MCF 10A (cell line): ENCODE results near the gene TMCC2. TPM values are rescaled to one million over a fixed set of nuclear protein-coding genes. Genes with fewer than 3 reads are reported as not detected.

Experiments used
- BruUV-seq: library from RNA; stranded (reverse); fragments of 400-500 nt; replicated peaks from 2 replicates; lab custom pipeline; 2021; lab: Mats Ljungman, UMichigan
- CTCF ChIA-PET: fragments of 300-600 bp; sonication (Branson Sonifier 250); formaldehyde crosslinking; extraction: SDS; loops from one replicate; lab custom pipeline; 2021; ENCODE audit warnings: antibody characterized with exemption, inconsistent platforms; lab: Yijun Ruan, JAX
- POLR2A ChIA-PET: fragments of 300-600, 350-650 bp; sonication (Branson Sonifier 250); formaldehyde crosslinking; extraction: SDS; loops from one replicate; lab custom pipeline; 2020; ENCODE audit warnings: antibody characterized with exemption, inconsistent platforms; lab: Yijun Ruan, JAX
- DNase-seq: peaks from one replicate; pipeline ENCODE4 v3.0.0-alpha.2; 2018; ENCODE audit not compliant: unreplicated experiment
- H3K27ac Mint-ChIP-seq: one replicate; pipeline ENCODE4 v1.8.0; 2022; ENCODE audit warnings: mild to moderate bottlenecking, low read depth, mixed read lengths; ENCODE audit not compliant: unreplicated experiment
- H3K27me3 Mint-ChIP-seq: one replicate; pipeline ENCODE4 v1.8.0; 2022; ENCODE audit warnings: mixed read lengths; ENCODE audit not compliant: insufficient read depth, unreplicated experiment
- H3K36me3 Mint-ChIP-seq: one replicate; pipeline ENCODE4 v1.8.0; 2022; ENCODE audit warnings: mild to moderate bottlenecking, moderate library complexity, mixed read lengths; ENCODE audit not compliant: insufficient read depth, unreplicated experiment
- H3K4me1 Mint-ChIP-seq: one replicate; pipeline ENCODE4 v1.8.0; 2022; ENCODE audit warnings: mixed read lengths; ENCODE audit not compliant: insufficient read depth, unreplicated experiment
- H3K4me3 Mint-ChIP-seq: one replicate; pipeline ENCODE4 v1.8.0; 2022; ENCODE audit warnings: mild to moderate bottlenecking, moderate library complexity, mixed read lengths; ENCODE audit not compliant: unreplicated experiment
- H3K9me3 Mint-ChIP-seq: one replicate; pipeline ENCODE4 v1.8.0; 2022; ENCODE audit warnings: mixed read lengths; ENCODE audit not compliant: unreplicated experiment
- CTCF ChIP-seq: fragments of 200-600 bp; IDR thresholded peaks from one replicate; pipeline ENCODE4 v1.8.0; 2022; ENCODE audit warnings: antibody characterized with exemption, mild to moderate bottlenecking; ENCODE audit not compliant: unreplicated experiment
- intact Hi-C: fragments of 100-400 bp; cut with micrococcal nuclease; formaldehyde crosslinking; loops from 2 replicates; pipeline ENCODE4 v1.14.1; 2022
- total RNA-seq: library from RNA; stranded (reverse); gene quantifications from 2 replicates; pipeline ENCODE4 v1.2.3, GENCODE V29; 2022

Gene TMCC2
- total RNA-seq, 1 experiment from 2014 or later, result 0.79 TPM

DNA sequence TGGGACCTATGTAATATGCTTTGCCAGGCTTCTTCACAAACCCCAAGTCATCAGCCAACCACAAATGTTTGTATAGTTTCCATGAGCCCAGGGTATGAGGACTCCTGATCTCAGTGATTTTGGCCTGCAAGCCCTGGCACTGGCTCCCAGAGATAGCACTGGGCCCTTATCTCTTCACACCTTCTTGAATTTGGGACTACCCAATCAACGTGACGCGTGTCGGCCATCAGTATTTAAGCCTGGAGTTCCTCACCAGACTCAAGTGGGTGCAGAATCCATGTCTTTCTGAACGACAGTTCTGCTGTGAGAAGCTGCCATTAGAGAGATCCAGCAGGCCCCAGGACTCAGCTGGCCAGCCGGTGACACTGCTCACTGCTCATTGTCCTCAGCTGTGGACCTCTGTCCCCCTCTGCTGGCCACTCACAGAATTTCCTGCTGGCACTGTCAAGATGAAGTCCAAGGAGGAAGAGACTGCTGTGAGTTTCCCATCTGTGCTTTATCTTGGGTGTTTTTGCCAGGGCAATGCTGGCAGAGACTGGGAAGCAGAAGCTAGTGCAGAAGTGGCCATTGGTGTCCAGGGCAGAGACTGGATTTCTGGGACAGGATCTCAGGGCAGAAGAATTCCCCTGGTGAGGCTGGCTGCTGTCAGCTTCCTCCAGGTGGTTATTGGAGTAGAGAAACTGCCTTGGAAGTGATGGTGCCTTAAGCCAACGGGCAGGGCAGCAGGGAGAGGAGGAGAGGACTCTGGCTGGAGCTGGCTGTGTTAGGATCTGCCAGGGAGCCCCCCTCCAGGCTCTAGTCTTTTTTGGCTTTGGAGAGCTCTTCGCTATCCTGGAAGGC, 28.4 kb downstream of the TMCC2 start:
- no peaks in the 10 kb centered on the region for H3K9me3 Mint-ChIP-seq
- POLR2A ChIA-PET, result interaction anchor here (0.6 to 7.9 kb wide), 20 partner anchors 15 to 267 kb away, joined by 3 to 121 read pairs (median 4); partner anchors contain the start of genes NUAK2, RBBP5 and TMCC2
- no peaks in the 10 kb centered on the region for H3K36me3 Mint-ChIP-seq
- TF ChIP-seq CTCF, result peak; percentile 100
- intact Hi-C loops, result loop anchor here (1.0 to 10.0 kb wide), 8 partner anchors 27 to 691 kb away; no protein-coding TSS in a partner anchor
- no peaks in the 10 kb centered on the region for H3K27me3 Mint-ChIP-seq
- H3K27ac Mint-ChIP-seq, result no peak overlapping the region
- H3K4me3 Mint-ChIP-seq, result no peak overlapping the region
- no TSS peak for BruUV-seq
- CTCF ChIA-PET, result interaction anchor here (0.5 to 14.4 kb wide), 100 partner anchors 10 to 1369 kb away, joined by 3 to 487 read pairs (median 4); partner anchors contain the start of genes RBBP5, TMCC2 and TMEM81
- H3K4me1 Mint-ChIP-seq, result peaks cover 31% of the 10 kb centered on the region
- DNase-seq, result peak; percentile 95

- Mint-ChIP-seq H3K27ac (peak overlapping the region; percentile 8), H3K27me3 (no peaks in the 10 kb centered on the region), H3K4me1 (peaks cover 34% of the 10 kb centered on the region), H3K4me3 (no peak overlapping the region), H3K36me3 (no peaks in the 10 kb centered on the region), H3K9me3 (no peaks in the 10 kb centered on the region)
- TF ChIP-seq CTCF, result no peak
- ChIA-PET POLR2A (interaction anchor here (0.6 to 7.9 kb wide), 10 partner anchors 28 to 268 kb away, joined by 3 to 121 read pairs (median 4); partner anchors contain the start of genes NUAK2, RBBP5 and TMCC2), CTCF (interaction anchor here (0.5 to 14.4 kb wide), 82 partner anchors 9 to 1369 kb away, joined by 3 to 487 read pairs (median 5); partner anchors contain the start of genes RBBP5, TMCC2 and TMEM81)
- intact Hi-C loops, result loop anchor here (1.0 to 10.0 kb wide), 8 partner anchors 28 to 692 kb away; no protein-coding TSS in a partner anchor
- DNase-seq, result no peak
- no TSS peak for BruUV-seq
These were observed 29.3 kb downstream of the TMCC2 start for GRCh38 chr1:205256951-205257625.

DNA sequence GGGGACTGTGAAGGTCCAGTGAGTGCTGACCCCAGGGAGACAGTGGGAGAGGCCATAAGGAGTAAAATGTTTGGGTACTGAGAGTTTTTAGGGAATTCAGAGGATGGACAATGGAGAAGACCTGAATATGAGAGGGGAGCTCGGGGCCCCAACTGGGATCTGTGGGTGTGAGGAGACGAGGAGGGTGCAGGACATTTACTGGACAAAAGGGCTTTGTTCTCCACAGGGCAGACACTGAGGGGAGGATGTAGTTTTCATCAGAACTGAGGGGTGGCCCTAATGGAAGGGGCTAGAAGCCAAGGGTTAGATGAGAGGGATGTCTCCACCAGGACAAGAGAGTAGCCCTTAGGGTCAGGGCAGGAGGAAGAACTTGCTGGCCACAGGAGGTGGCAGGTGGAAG, 30.0 kb downstream of the TMCC2 start:
- Mint-ChIP-seq H3K27ac (peak overlapping the region; percentile 8), H3K4me1 (peaks cover 34% of the 10 kb centered on the region), H3K4me3 (no peak overlapping the region), H3K27me3 (no peaks in the 10 kb centered on the region), H3K9me3 (no peaks in the 10 kb centered on the region), H3K36me3 (no peaks in the 10 kb centered on the region)
- intact Hi-C loops, result loop anchor here (10.0 kb wide), 1 partner anchor 693 kb away; no protein-coding TSS in a partner anchor
- TF ChIP-seq CTCF, result no peak
- no peak for DNase-seq
- POLR2A ChIA-PET, result interaction anchor here (0.6 to 7.9 kb wide), 2 partner anchors 29 to 64 kb away, joined by 3 to 121 read pairs; partner anchors contain the start of gene TMCC2
- CTCF ChIA-PET, result interaction anchor here (0.5 to 14.4 kb wide), 27 partner anchors 16 to 450 kb away, joined by 3 to 487 read pairs (median 10); partner anchors contain the start of genes RBBP5 and TMCC2
- BruUV-seq, result no TSS peak
